Umbilical cord (tissue), 2 donors: ENCODE measurements around the gene C11orf87. TPM values are rescaled to one million over a fixed set of nuclear protein-coding genes. Genes with fewer than 3 reads are reported as not detected.

Experiments
- DNase-seq: peaks from one replicate; pipeline ENCODE4 v3.0.0-alpha.2; 2015; ENCODE audit warnings: low spot score
- total RNA-seq: library from RNA; depleted of rRNA; stranded (reverse); fragments of >200 nt; gene quantifications from one replicate; pipeline ENCODE4 v1.2.3, GENCODE V29; 2014; ENCODE audit warnings: low replicate concordance; ENCODE audit not compliant: insufficient read depth

The C11orf87 gene
- 4.1 TPM for total RNA-seq

DNA sequence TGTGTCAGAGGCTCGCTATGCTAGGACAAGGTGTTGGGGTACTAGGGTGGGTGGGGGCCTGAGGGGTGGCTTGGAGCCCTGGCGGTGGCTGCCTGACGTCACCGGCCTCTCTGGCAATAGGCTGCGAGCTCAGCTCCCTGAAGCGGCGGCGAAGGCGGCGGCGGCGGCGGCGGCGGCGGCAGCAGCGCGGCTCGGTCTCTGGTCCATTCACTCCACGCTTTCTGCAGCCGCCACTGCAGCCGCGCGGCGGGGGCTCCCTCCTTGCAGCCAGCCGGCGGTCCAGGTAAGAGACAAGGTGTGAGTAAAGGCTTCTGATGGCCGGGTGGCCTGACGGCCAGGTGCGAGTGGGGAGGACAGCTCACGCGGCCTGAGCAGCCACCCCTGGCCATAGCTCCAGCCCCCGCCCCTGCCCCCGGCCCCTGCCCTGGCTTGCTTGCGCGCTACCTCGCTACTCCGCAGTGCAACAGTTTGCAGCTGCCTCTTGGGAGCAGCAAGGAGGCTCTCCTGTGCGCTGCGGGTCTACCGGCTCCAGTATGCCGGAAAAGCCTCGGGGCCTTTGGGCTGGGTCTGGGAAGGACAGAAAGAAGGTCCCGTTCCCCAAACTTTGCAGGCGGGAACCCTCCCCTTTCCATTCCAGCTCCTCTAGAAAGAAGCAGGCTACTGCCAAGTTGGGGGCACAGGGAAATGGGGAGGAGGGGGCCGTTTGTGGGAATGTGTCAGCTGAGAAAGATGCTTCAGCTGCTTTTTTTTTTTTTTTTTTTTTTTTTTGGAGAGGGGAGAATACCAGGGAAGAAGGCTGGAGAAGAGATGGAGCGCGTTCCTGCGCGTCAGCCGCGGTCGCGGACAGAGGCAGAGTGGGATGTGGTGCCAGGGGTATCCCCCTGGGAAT is at the start of gene C11orf87:
C11orf87 (plus strand) TSS at position 210 of the 889 bp plus-strand sequence. CDS start 1,444 bp downstream, outside the sequence.
- no peak for DNase-seq

DNA sequence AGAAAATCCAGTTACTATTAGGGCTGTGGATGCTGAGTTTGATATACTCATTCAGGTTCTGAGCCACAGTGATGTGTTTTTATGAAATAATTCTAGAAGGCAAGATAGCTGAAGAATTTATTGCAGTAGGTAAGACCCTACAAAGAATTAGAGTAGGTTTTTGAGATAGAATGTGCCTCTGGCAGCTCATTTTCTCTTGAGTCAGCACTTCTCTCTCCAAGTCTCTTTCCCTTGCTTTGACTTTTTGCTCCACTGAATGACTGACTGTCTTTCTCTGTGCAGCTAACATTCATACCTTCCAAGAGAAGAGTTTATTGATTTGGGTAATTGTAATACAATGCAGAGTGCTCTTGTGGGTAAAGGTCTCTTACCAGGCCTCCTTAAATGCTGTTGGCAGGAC is 48.0 kb upstream of the C11orf87 start:
- DNase-seq, result no peak

DNA sequence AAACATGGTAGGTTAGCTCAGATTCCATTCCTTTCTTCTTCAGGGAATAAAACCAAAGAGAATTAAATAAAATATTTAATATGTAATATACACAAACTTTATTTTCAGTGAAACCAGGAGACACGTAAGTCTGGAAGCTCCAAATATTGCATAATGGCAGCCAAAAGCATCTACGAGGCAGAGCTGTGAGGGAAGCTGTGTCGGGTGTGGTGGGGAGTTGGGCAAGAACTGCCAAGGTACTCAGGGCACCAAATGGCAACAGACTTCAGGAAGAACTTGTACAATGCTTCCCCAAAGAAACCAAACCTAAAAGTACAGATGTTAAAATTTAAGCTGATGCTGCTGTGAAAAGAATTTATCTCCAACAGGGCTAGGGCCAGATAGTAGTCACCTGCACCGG is 47.5 kb upstream of the C11orf87 start:
- no peak for DNase-seq

DNA sequence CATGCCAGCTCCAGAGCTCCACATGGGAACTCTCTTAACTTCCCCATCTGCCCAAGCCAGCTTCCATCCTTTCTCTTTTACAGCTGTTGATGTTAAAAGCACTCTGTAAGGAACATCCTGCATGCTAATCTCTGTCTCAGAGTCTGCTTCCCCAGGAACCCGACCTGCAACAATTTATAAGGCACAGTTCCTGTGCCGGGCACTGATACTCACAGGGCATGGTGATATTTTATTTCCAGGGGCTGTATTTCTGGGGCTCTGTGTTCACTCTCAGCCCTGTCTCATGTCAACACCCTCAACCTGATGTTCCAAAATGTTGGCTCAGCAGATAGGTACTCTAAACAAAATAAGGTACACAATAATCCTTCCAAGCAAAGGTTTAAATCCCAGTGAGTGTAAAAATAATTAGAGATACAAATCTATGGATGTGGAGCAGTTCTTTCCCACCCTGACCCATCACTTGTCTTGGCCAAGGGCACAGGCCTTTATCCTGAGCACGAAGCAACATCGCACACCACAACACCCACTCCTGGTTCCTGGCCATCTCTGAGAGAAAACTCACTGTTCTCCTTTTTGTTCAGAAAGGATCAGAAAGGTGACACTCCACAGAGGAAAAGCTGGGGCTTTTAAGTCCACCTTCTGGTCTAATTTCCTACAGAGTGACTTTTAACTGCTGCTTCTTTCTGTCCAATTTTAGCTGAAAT is 44.8 kb upstream of the C11orf87 start:
- no peak for DNase-seq

DNA sequence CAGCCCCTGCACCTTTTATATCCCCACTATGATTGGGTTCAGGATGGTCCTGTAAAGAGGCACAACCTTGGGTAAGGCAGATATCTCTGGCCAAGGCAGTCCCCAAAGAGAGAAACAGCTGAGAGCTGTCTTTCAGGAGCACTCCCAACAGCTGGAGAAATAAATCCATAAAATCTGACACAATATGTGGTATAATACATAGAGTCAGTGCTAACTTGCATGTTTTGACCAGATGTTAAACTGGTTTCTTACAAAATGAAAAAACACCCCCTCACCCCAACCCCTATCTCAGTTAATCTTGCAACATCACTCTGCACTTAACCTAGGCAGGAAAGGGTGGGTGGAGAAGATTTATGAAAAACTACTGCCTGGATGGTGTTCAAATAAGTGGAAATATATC is 44.0 kb upstream of the C11orf87 start:
- DNase-seq, result no peak

DNA sequence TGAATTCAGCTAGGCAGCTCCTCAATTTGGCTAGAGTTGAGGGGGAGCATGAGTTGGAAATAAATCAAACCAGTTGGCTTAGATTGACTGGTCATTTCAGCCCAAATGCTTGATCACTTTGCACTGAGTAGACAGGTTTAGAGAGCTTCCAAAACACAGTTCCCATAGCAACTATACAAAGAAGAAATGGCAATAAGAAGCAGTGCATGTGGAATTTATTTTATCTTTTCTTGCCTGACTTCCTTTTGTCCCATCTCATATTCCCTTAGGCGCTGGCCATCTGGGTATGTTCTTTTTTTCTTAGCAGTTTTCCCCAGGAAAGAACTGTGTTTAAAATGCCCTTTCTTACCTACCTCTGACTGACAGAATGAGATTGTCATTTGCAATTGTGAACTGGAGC is 38.7 kb upstream of the C11orf87 start:
- DNase-seq, result no peak

DNA sequence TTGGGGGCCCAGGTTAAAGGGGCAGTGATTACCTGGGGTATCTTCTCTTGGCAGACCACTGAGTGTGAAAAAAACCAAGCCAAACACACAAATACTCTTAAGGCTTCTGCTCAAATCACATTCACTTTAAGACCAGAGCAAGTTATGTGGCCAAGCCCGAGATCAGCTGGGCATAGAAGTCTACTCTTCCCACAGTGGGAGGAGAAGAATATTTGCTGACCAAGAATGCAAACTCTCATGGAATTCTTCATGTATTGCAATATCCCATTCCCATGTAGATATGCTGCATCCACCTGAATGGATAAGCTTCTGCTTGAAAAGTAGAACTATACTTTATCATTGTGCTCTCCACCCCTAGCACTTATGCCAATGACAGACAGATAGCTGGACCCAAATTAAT is 37.1 kb upstream of the C11orf87 start:
- DNase-seq, result no peak

DNA sequence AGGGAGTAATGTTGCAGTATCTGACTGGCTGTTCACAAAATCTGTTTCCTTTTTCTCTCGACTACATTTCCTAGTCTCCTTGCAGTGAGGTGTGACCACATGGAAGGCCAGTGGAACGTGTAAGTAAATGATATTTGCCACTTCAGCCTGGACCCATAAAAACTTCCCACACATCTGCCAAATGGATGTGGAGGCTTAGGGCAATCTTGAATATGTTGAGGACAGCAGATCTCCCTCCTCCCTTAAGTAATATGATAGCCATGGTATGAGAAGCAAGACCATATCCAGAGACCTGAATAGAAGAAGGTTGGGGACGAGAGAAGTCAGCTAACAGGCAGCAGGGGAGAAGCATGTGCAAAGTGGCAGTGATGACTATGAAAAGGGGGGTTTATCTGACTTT is 33.0 kb upstream of the C11orf87 start:
- DNase-seq, result no peak

DNA sequence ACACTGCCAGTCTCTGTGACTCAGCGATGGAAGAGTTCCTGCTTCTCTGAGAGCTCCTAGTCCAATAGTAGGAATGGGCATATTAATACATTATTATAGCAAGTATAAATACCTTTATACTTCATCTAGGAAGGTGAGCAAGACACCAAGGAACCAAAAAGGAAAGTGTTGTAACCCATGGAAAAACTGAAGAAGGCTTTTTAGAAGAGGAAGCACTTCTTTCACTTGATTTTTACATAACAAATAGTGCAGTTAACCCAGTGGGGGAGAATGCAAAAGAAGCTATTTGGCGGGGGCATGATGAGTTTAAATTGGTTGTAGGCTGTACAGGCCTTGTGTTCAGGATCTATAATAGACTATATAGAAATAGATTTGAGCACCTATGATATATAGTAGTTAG is 31.2 kb upstream of the C11orf87 start:
- DNase-seq, result no peak

DNA sequence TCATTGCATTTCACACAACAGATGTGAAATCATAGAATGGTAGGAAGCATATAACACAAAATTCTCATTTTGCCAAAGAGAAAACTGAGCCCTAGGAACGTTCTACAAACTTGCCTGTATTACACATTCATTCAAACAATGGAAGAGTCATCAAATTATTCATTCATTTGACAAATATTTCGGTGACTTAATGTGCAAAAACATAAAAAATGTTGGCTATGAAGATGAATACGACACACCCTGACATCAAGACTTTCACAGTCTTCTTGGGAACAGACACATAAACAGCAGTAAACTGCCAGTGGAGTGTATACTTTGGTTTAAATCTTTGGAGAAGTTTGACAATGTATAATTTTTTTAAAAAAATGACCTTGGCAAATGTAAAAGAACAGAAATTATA is 20.4 kb upstream of the C11orf87 start:
- no peak for DNase-seq

DNA sequence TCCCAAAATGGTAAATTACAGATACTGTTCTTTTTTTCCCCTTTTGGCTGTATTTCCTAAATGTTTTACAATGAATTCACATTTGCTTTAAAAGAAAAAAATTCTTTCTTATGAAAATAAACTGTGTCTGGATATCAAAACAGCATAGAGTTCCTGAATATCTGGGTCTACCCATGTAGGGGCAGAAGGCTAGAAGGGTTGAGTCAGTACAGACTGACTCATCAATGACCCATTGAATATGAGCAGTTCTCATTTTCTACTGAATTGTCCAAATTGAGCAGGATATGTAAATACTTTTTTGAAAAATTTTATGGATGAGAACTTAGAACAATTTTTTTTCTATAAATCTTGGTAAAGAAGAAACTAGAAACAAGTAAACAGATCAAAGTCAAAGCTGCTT is 16.3 kb upstream of the C11orf87 start:
- no peak for DNase-seq

DNA sequence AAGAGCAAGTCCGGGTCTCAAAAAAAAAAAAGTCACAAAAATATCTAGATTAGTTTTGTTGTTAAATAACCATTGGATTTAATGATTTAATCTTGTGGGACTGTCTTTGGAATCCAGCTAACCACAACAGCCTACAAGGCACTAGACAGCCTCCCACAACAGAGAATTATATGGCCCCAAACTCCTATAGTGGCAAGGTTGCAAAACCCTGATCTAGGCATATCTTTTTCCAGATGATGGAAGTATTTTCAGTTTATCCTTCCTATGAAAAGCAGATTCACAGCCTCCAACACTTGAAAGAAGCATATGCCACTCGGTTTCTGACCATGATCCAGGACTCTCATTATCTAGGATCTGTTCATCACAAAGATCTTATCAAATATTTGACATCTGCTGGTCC is 5.4 kb upstream of the C11orf87 start:
- DNase-seq, result peak; percentile 91

DNA sequence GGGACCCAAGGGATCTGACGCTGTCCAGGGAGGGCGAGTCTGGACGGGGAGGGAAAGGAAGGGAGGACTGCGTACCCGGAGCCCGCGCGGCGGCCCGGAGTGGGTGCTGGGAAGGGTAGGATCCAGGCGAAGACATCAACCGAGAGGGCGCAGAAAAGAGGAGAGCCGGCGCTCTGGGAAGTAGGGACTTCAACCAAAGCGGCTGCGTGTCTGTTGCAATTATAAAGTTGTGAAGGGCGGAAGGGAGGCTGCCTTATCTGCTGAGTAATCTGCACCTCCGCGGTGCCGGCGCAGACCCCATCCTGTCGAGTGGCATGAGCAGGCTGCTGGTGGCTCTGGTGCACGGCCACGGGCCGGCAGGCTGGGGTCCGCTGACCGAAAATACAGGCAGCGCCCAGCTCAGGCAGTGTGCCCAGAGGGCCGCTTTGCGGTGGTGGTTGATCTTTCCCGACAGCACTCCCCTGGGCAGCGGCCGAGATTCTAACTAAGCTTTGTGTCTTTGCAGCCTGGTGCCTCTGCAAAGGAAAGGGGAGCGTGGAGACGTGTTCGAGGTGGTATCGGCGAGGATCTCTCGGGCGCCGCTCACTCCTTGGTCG is 978 bp downstream of the C11orf87 start:
- DNase-seq, result peak; percentile 42

DNA sequence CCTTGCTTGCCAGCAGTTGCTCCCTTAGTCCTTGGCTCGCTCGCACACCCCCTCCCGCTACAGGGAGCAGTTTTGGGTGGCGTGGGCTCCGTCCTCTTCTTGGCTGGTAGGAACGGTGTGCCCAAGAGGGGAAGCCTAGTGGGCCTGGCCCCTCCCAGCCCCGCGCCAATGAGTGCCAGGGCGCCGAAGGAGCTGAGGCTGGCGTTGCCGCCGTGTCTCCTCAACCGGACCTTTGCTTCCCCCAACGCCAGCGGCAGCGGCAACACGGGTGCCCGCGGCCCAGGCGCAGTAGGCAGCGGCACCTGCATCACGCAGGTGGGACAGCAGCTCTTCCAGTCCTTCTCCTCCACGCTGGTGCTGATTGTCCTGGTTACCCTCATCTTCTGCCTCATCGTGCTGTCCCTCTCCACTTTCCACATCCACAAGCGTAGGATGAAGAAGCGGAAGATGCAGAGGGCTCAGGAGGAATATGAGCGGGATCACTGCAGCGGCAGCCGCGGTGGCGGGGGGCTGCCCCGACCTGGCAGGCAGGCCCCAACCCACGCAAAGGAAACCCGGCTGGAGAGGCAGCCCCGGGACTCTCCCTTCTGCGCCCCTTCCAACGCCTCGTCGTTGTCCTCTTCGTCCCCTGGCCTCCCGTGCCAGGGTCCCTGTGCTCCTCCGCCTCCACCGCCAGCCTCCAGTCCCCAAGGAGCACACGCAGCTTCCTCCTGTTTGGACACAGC is 1.6 kb downstream of the C11orf87 start:
- DNase-seq, result no peak

DNA sequence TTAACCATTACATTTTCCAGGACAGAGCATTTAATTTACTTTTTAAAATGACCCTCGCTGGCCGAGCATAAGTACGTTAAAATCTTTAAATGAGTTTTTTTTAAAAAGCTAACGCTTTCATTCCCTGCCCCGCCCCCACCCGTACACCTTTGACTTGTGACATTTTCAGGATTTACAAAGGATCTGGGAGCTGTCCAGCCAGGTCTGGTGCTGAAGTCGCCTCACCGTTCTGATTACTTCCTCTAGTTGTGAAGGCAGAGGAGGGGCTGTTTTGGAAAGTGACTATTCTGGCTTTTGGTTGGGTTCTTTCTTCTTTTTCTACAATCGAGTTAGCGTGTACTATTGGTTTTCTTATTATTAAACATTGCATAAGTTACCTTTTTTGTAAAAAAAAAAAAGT is 2.9 kb downstream of the C11orf87 start:
- DNase-seq, result no peak

DNA sequence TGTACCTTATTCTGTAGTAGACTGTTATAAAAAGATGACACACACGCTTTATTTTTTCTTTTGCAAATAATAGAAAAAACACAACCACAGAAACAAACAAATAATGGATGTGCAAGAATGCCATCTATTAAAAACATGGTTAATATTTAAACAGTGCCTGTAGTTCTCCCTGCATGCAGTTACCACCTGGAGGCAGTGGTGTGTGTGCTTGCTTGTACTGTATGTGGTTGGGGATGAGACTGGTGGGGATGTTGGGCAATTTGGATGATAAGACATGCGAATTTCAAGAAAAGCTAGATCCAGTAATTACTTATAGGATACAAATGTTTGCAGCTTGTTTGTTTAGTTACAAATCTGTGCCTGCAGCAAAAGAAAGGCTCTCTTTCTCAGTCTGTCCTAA is 3.6 kb downstream of the C11orf87 start:
- DNase-seq, result no peak

DNA sequence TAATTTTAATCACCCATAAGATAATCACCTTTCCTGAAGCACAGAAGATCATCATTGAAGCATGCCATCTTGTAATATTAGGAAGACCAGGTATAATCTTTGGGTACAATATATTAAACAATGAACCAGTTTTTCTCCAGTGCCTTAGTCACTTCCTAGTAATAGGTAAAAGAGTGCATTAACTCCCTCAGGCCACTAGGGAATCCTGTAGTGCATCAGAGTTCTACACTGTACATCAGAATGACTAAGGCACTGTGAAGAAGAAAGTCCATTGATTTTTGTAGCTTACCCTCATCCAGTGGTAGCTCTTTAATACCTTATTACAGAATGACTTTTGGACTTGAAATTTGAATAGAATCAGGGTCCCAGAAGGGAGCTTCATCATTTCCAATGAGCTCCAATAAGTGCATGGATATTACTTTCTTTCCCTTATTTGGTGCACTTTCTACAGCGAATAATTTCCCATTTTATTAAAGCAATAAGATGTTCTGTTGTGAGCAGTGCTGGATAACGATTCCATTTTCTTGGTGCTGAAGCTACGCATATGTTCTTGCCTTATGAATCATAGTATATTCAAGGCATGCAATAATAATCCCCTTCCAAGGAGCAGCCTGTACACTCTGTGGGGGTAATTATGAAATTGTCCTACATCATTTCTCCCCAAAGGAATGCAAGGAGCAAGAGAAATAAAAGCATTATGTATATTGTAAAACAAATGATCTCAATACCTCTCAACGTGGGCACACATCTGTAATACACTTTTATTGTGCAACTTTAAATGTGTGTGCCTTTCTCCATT is 4.7 kb downstream of the C11orf87 start:
- peak; percentile 75 for DNase-seq

DNA sequence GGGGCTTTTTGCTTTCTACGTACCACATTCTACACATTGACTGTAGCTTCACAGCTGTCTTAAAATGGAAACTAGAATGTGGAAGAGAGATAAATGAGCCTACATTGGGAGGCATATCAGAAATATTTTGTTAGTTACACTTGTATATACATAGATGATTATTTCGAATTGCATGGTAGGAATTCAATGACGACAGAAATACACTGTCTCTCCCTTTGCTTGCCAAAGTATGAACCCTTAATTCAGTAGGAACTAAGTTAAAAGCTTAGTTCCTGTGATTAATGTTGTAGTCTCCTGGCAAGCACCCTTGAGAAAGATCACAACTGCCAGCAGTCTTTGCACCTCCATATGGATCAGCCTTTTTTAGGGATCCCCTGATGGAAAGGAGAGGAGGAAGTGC is 10.1 kb downstream of the C11orf87 start:
- DNase-seq, result peak; percentile 24

DNA sequence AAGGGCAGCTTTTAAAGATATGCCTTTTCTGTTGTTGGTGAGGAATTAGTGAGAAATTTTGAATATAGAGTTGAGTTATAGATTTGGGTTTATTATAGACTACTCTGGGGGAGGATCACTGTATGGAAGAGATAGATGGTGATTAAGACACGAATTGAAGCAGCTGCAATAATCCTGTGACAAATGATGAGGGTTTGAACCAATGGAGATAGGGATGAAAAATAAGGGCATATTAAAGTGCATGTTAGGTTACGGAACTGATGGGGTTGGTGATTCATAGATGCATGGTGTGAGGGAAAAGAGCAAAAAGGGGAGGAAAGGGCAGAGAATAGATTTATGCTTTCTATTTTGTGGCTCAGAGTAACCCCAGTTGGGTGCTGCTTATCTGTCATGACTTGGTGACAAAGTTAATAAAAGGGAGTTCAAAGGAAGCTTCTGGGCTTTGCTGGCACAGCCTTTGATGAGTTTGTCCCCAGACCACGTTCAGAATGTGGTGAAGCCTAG is 11.8 kb downstream of the C11orf87 start:
- no peak for DNase-seq

DNA sequence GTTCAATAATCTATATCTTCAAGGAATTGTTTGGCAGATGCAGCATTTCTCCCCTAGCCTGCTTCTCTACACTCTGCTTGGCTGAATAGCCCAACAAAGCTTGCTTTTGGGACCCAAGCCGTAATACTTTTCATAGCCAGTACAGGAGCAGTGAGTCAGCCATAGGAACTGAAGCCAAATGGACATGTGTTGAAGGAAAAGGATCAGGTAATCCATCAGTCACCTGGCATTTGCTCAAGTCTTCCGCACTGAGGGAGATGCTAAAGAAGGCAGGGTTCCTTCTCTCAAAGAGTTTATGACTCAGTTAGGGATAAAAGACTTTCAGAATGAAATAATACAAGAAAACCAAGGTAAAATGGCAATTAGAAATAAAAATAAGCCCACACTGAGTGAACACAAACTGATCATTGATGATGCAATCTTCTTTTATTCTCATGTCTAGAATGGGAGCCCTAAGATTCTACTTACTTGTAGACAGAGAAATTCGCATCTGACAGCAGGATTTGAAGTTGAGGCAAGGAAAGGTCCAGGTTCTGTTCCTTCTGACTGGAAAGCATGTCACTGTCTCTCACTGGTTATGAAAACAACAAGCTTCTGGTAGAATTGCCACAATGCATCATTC is 13.2 kb downstream of the C11orf87 start:
- no peak for DNase-seq
